Heart right ventricle (tissue), 16 donors: ENCODE data around the gene UNC13C. TPM values are rescaled to one million over a fixed set of nuclear protein-coding genes. Genes with fewer than 3 reads are reported as not detected.

Experiments
- ATAC-seq, 8 donors: fragments of 200-7000 bp; cut with Tn5 transposase; one replicate each; pipeline ENCODE4 v1.9.1; 2020; ENCODE audit warnings: mild to moderate bottlenecking in 8 of 8, moderate library complexity in 8 of 8, moderate number of reproducible peaks in 1 of 8
- DNase-seq, 2 donors: peaks; one replicate each; pipeline ENCODE4 v3.0.0-alpha.2; 2020
- H3K27ac ChIP-seq, 10 donors: fragments of 200-600 bp; sonication (generic) in 2 of 10; one replicate each; pipeline versions ENCODE4 v1.5.0 to v1.8.0; 2020 to 2022; ENCODE audit warnings: mild to moderate bottlenecking in 3 of 10
- H3K27me3 ChIP-seq, 7 donors: fragments of 200-600 bp; one replicate each; pipeline ENCODE4 v1.8.0; 2021 to 2022; ENCODE audit warnings: mild to moderate bottlenecking in 2 of 7
- H3K36me3 ChIP-seq, 9 donors: fragments of 200-600 bp; sonication (generic) in 1 of 9; one replicate each; pipeline versions ENCODE4 v1.5.0 to v1.8.0; 2020 to 2022; ENCODE audit warnings: mild to moderate bottlenecking in 2 of 9
- H3K4me1 ChIP-seq, 9 donors: fragments of 200-600 bp; sonication (generic) in 1 of 9; one replicate each; pipeline versions ENCODE4 v1.5.0 to v1.8.0; 2020 to 2022; ENCODE audit warnings: mild to moderate bottlenecking in 4 of 9
- H3K4me3 ChIP-seq, 10 donors: fragments of 200-600 bp; sonication (generic) in 2 of 10; one replicate each; pipeline versions ENCODE4 v1.5.0 to v1.8.0; 2020 to 2022; ENCODE audit warnings: mild to moderate bottlenecking in 7 of 10, moderate library complexity in 2 of 10
- H3K9me3 ChIP-seq, 11 donors: fragments of 200-600 bp in 10 of 11; sonication (generic) in 2 of 11; one replicate each; pipeline versions ENCODE4 v1.5.0 to v1.8.0; 2013 to 2022; ENCODE audit warnings: mild to moderate bottlenecking in 2 of 11, control low read depth in 1 of 11, moderate library complexity in 1 of 11
- CTCF ChIP-seq, 9 donors: fragments of 200-600 bp; sonication (generic) in 2 of 9; IDR thresholded peaks; one replicate each; pipeline versions ENCODE4 v1.5.0 to v1.8.0; 2021 to 2022; ENCODE audit warnings: antibody characterized with exemption in 9 of 9, mild to moderate bottlenecking in 5 of 9, moderate library complexity in 1 of 9
- WGBS, 2 donors: extraction: QIAGEN DNeasy Blood & Tissue Kit; methylation state at CpG; one replicate each; pipeline ENCODE4 v1.1.7; 2013; ENCODE audit warnings: inconsistent platforms in 1 of 2; 5-methylcytosine and 5-hydroxymethylcytosine counted together
- intact Hi-C, 10 donors: fragments of 100-400 bp; cut with DNase I; formaldehyde crosslinking; loops; one replicate each; pipeline versions ENCODE4 v1.11.1 to v1.14.2; 2022
- polyA plus RNA-seq, 2 donors: library from polyadenylated mRNA; stranded (reverse); fragments of 200-250 nt; gene quantifications; one replicate each; pipeline ENCODE4 v1.2.3, GENCODE V29; 2013
- total RNA-seq, 10 donors: library from RNA; stranded (reverse); fragmentation: NEBNext Ultra II Directional in 3 of 10; extraction: Animal tissue kit (Norgen Biotek cat#: 25700) in 3 of 10; gene quantifications; one replicate each; pipeline versions ENCODE4 v1.2.1 to v1.2.4, GENCODE V29; 2021 to 2023
- donor health status: Arrhythmogenic right ventricular cardiomyopathy.
- donor health status: ischemic (EF 13 %, LVEDD 7.1; RV severe dilation, severe dysfunction).
- donor health status: healthy with polysubstance abuse.
- donor health status: DM: no; HTN: yes; CAD: no.
- donor health status: DM: no; HTN: no; CAD: no.
- donor health status: ischemic (EF 25% LVEDD 6.9; RV normal size, moderate dysfunction).
- donor health status: ischemic (EF 25% LVEDD 5.7; RV mildly dilated, moderate dysfunction).
- donor health status: healthy.
- donor health status: DM: yes; HTN: yes; CAD: no.
- donor health status: Ischemic cardiomyopathy.
- donor health status: ischemic (EF 35%, LVEDD 5.7; RV mildly dilated, moderate dysfunction).
- donor health status: nonischemic (EF 11% LVEDD 7.7; RV severe dilation, severe dysfunction).
- donor health status: DM: yes; HTN: yes; CAD: no.
- donor health status: PGD.
- donor health status: ischemic (EF 29% LVEDD 5.4; RV normal size, mild dysfunction).
- donor health status: nonischemic (EF 23%, LVEDD 6.1; RV moderate dilation, normal function).

Gene UNC13C
- total and polyA plus RNA-seq, 12 donors = 0.04 to 0.85 (median 0.19) TPM; not detected in 5

GRCh38 chr15:54577476-54578250 lies 599.4 kb downstream of the UNC13C start:
- WGBS, 2 donors = 54 to 56% methylated on average over 4 of the region's 4 CpGs
- no peak overlapping the region for H3K27ac ChIP-seq
- no peak overlapping the region for H3K4me3 ChIP-seq
- DNase-seq = no peak
- peaks cover 0 to 4% (median 0%) of the 10 kb centered on the region in 7 donors for H3K27me3 ChIP-seq
- intact Hi-C loops = no loop called here
- H3K36me3 ChIP-seq = no peaks in the 10 kb centered on the region
- peaks cover 0 to 10% (median 0%) of the 10 kb centered on the region in 11 donors for H3K9me3 ChIP-seq
- no peak for ATAC-seq
- no peak for TF ChIP-seq CTCF (IDR thresholded peaks at IDR 0.05)
- no peaks in the 10 kb centered on the region for H3K4me1 ChIP-seq

GRCh38 chr15:54579855-54580254 lies 601.6 kb downstream of the UNC13C start:
- Histone ChIP-seq H3K27ac (no peak overlapping the region), H3K9me3 (peaks cover 0 to 10% (median 0%) of the 10 kb centered on the region in 11 donors), H3K4me3 (no peak overlapping the region), H3K27me3 (peaks cover 0 to 4% (median 0%) of the 10 kb centered on the region in 7 donors), H3K4me1 (no peaks in the 10 kb centered on the region), H3K36me3 (no peaks in the 10 kb centered on the region)
- WGBS, 2 donors = 86 to 87% methylated on average over 6 of the region's 6 CpGs
- intact Hi-C loops = no loop called here
- DNase-seq (no peak), ATAC-seq (no peak)
- TF ChIP-seq CTCF (IDR thresholded peaks at IDR 0.05) = no peak

- Histone ChIP-seq H3K4me1 (no peaks in the 10 kb centered on the region), H3K27me3 (no peaks in the 10 kb centered on the region), H3K4me3 (no peak overlapping the region), H3K9me3 (peaks cover 0 to 10% (median 0%) of the 10 kb centered on the region in 11 donors), H3K27ac (no peak overlapping the region), H3K36me3 (no peaks in the 10 kb centered on the region)
- 69 to 72% methylated on average over 2 of the region's 2 CpGs for WGBS, 2 donors
- TF ChIP-seq CTCF (IDR thresholded peaks at IDR 0.05) = no peak
- ATAC-seq (no peak), DNase-seq (no peak)
- intact Hi-C loops = no loop called here
Observed at GRCh38 chr15:54580643-54581042, 602.4 kb downstream of the UNC13C start.

- no peak for TF ChIP-seq CTCF (IDR thresholded peaks at IDR 0.05)
- WGBS, 2 donors = 83 to 86% methylated on average over 7 of the region's 7 CpGs
- Histone ChIP-seq H3K9me3 (peaks cover 0 to 10% (median 0%) of the 10 kb centered on the region in 11 donors), H3K4me3 (no peak overlapping the region), H3K36me3 (no peaks in the 10 kb centered on the region), H3K4me1 (no peaks in the 10 kb centered on the region), H3K27me3 (no peaks in the 10 kb centered on the region), H3K27ac (no peak overlapping the region)
- ATAC-seq (no peak), DNase-seq (no peak)
- intact Hi-C loops = no loop called here
Observed at GRCh38 chr15:54582863-54583643, 604.8 kb downstream of the UNC13C start.
